Measurements from ENCODE around the gene SOS1. TPM values are rescaled to one million over a fixed set of nuclear protein-coding genes. Genes with fewer than 3 reads are reported as not detected.

The SOS1 gene
- total RNA-seq, 4 donors from 2014 or later = 38.7 to 49.1 (median 40.8) TPM

GRCh38 chr2:39108377-39108776 lies 12.5 kb downstream of the SOS1 start:
- Histone ChIP-seq H3K4me3 (no peak overlapping the region), H3K27ac (no peak overlapping the region), H3K9me3 (no peaks in the 10 kb centered on the region), H3K27me3 (no peaks in the 10 kb centered on the region), H3K4me1 (peaks cover 0 to 9% (median 2%) of the 10 kb centered on the region in 4 donors), H3K36me3 (peaks cover 0 to 10% (median 0%) of the 10 kb centered on the region in 3 donors)
- no peak for DNase-seq
- no peak for TF ChIP-seq POLR2A (IDR thresholded peaks at IDR 0.05)
- TF ChIP-seq CTCF (IDR thresholded peaks at IDR 0.05) = no peak

- Histone ChIP-seq H3K27ac (no peak overlapping the region), H3K9me3 (no peaks in the 10 kb centered on the region), H3K4me1 (peaks cover 0 to 9% (median 2%) of the 10 kb centered on the region in 4 donors), H3K27me3 (no peaks in the 10 kb centered on the region), H3K4me3 (no peak overlapping the region), H3K36me3 (peaks cover 0 to 7% (median 0%) of the 10 kb centered on the region in 3 donors)
- TF ChIP-seq POLR2A (IDR thresholded peaks at IDR 0.05) = no peak
- no peak for TF ChIP-seq CTCF (IDR thresholded peaks at IDR 0.05)
- no peak for DNase-seq
Measured at GRCh38 chr2:39107724-39108273, 13.1 kb downstream of the SOS1 start.

GRCh38 chr2:39107156-39107555 lies 13.7 kb downstream of the SOS1 start:
- TF ChIP-seq POLR2A (IDR thresholded peaks at IDR 0.05) = no peak
- Histone ChIP-seq H3K36me3 (peaks cover 0 to under 1% (median 0%) of the 10 kb centered on the region in 3 donors), H3K27me3 (no peaks in the 10 kb centered on the region), H3K4me3 (no peak overlapping the region), H3K27ac (no peak overlapping the region), H3K4me1 (peaks cover 0 to 9% (median 2%) of the 10 kb centered on the region in 4 donors), H3K9me3 (no peaks in the 10 kb centered on the region)
- no peak for DNase-seq

- Histone ChIP-seq H3K27me3 (no peaks in the 10 kb centered on the region), H3K4me3 (no peak overlapping the region), H3K27ac (no peak overlapping the region), H3K4me1 (peaks cover 0 to 10% (median 0%) of the 10 kb centered on the region in 4 donors), H3K9me3 (no peaks in the 10 kb centered on the region), H3K36me3 (no peaks in the 10 kb centered on the region)
- no peak for DNase-seq
- TF ChIP-seq POLR2A (IDR thresholded peaks at IDR 0.05) (no peak), CTCF (IDR thresholded peaks at IDR 0.05) (no peak)
Measured at GRCh38 chr2:39099870-39100728, 20.8 kb downstream of the SOS1 start.

GRCh38 chr2:39099310-39099869 lies 21.5 kb downstream of the SOS1 start:
- no peak for DNase-seq
- Histone ChIP-seq H3K4me3 (no peak overlapping the region), H3K36me3 (no peaks in the 10 kb centered on the region), H3K4me1 (peaks cover 0 to 17% (median 0%) of the 10 kb centered on the region in 4 donors), H3K9me3 (no peaks in the 10 kb centered on the region), H3K27ac (no peak overlapping the region), H3K27me3 (no peaks in the 10 kb centered on the region)
- TF ChIP-seq POLR2A (IDR thresholded peaks at IDR 0.05) = no peak

GRCh38 chr2:39095624-39096023 lies 25.2 kb downstream of the SOS1 start:
- no peak for DNase-seq
- H3K9me3 ChIP-seq = no peaks in the 10 kb centered on the region
- TF ChIP-seq POLR2A (IDR thresholded peaks at IDR 0.05) = no peak
- TF ChIP-seq CTCF (IDR thresholded peaks at IDR 0.05) = no peak
- peaks cover 0 to 31% (median 7%) of the 10 kb centered on the region in 4 donors for H3K4me1 ChIP-seq
- H3K36me3 ChIP-seq = no peaks in the 10 kb centered on the region
- no peak overlapping the region for H3K27ac ChIP-seq
- no peak overlapping the region for H3K4me3 ChIP-seq
- no peaks in the 10 kb centered on the region for H3K27me3 ChIP-seq

Data from Peyer's patch (tissue), 4 donors.